Activated T-helper 2 cell treated with anti-CD3 and anti-CD28 coated beads, Interferon-gamma antibody, Interleukin-2, Interleukin-4, amounts not matched to agents 10 μg/mL and 5 μg/mL and 100 μg/mL, durations not matched to agents 14 hours and 24 hours and 36 hours (primary cell): ENCODE results near the gene CSRP3. TPM values are rescaled to one million over a fixed set of nuclear protein-coding genes. Genes with fewer than 3 reads are reported as not detected.
"Not testable (repeated sequence)": the region's sequence is repeated elsewhere in the genome, so short reads cannot be mapped to it uniquely, and the experiment has no call there.

ENCODE experiments used
- DNase-seq: peaks from one replicate; pipeline ENCODE4 v3.0.0; 2021; ENCODE audit warnings: low spot score
- H3K27ac Mint-ChIP-seq: one replicate; pipeline ENCODE4 v1.8.0; 2021; ENCODE audit warnings: mixed read lengths
- H3K27me3 Mint-ChIP-seq: one replicate; pipeline ENCODE4 v1.8.0; 2021; ENCODE audit warnings: low read depth, mixed read lengths
- H3K36me3 Mint-ChIP-seq: one replicate; pipeline ENCODE4 v1.8.0; 2021; ENCODE audit warnings: low read depth, mixed read lengths
- H3K4me1 Mint-ChIP-seq: one replicate; pipeline ENCODE4 v1.8.0; 2021; ENCODE audit warnings: low read depth, mixed read lengths
- H3K4me3 Mint-ChIP-seq: one replicate; pipeline ENCODE4 v1.8.0; 2021; ENCODE audit warnings: low read depth, mild to moderate bottlenecking, moderate library complexity, mixed read lengths
- H3K9me3 Mint-ChIP-seq: one replicate; pipeline ENCODE4 v1.8.0; 2021; ENCODE audit warnings: mixed read lengths
- intact Hi-C: fragments of 100-400 bp; cut with micrococcal nuclease; formaldehyde crosslinking; loops from one replicate; pipeline ENCODE4 v1.15.1; 2023
- total RNA-seq: library from RNA; stranded (reverse); gene quantifications from 2 replicates; pipeline ENCODE4 v1.2.3, GENCODE V29; 2022

The CSRP3 gene
- total RNA-seq, 1 donor from 2014 or later = not detected

GRCh38 chr11:19164881-19165280 is 36.9 kb downstream of the CSRP3 start:
- Mint-ChIP-seq H3K4me3 (no peak overlapping the region), H3K27me3 (no peaks in the 10 kb centered on the region), H3K36me3 (peaks cover 63% of the 10 kb centered on the region), H3K27ac (no peak overlapping the region), H3K9me3 (no peaks in the 10 kb centered on the region), H3K4me1 (peaks cover 16% of the 10 kb centered on the region)
- intact Hi-C loops = loop anchor here (10.0 kb wide), 1 partner anchor 90 kb away; no protein-coding TSS in a partner anchor
- no peak for DNase-seq

- peaks cover 64% of the 10 kb centered on the region for H3K36me3 Mint-ChIP-seq
- no peak overlapping the region for H3K4me3 Mint-ChIP-seq
- no peak for DNase-seq
- H3K27me3 Mint-ChIP-seq = no peaks in the 10 kb centered on the region
- intact Hi-C loops = loop anchor here (10.0 kb wide), 1 partner anchor 90 kb away; no protein-coding TSS in a partner anchor
- H3K27ac Mint-ChIP-seq = no peak overlapping the region
- peaks cover 16% of the 10 kb centered on the region for H3K4me1 Mint-ChIP-seq
- no peaks in the 10 kb centered on the region for H3K9me3 Mint-ChIP-seq
Observed at GRCh38 chr11:19164230-19164855, 37.4 kb downstream of the CSRP3 start.

- H3K27me3 Mint-ChIP-seq = no peaks in the 10 kb centered on the region
- no peaks in the 10 kb centered on the region for H3K9me3 Mint-ChIP-seq
- peaks cover 16% of the 10 kb centered on the region for H3K4me1 Mint-ChIP-seq
- DNase-seq = no peak
- peaks cover 64% of the 10 kb centered on the region for H3K36me3 Mint-ChIP-seq
- no peak overlapping the region for H3K4me3 Mint-ChIP-seq
- no peak overlapping the region for H3K27ac Mint-ChIP-seq
- intact Hi-C loops = loop anchor here (10.0 kb wide), 1 partner anchor 89 kb away; no protein-coding TSS in a partner anchor
Observed at GRCh38 chr11:19163617-19164016, 38.2 kb downstream of the CSRP3 start.

- peaks cover 58% of the 10 kb centered on the region for H3K36me3 Mint-ChIP-seq
- no peaks in the 10 kb centered on the region for H3K27me3 Mint-ChIP-seq
- DNase-seq = no peak
- H3K27ac Mint-ChIP-seq = no peak overlapping the region
- intact Hi-C loops = loop anchor here (10.0 kb wide), 1 partner anchor 88 kb away; no protein-coding TSS in a partner anchor
- H3K9me3 Mint-ChIP-seq = no peaks in the 10 kb centered on the region
- H3K4me3 Mint-ChIP-seq = no peak overlapping the region
- H3K4me1 Mint-ChIP-seq = peaks cover 16% of the 10 kb centered on the region
Observed at GRCh38 chr11:19162951-19163505, 38.8 kb downstream of the CSRP3 start.

- Mint-ChIP-seq H3K4me3 (no peak overlapping the region), H3K27me3 (no peaks in the 10 kb centered on the region), H3K4me1 (peaks cover 16% of the 10 kb centered on the region), H3K9me3 (no peaks in the 10 kb centered on the region), H3K27ac (no peak overlapping the region), H3K36me3 (peaks cover 60% of the 10 kb centered on the region)
- no peak for DNase-seq
- intact Hi-C loops = loop anchor here (10.0 kb wide), 1 partner anchor 87 kb away; no protein-coding TSS in a partner anchor
Observed at GRCh38 chr11:19161651-19162050, 40.1 kb downstream of the CSRP3 start.

- no peak for DNase-seq
- Mint-ChIP-seq H3K9me3 (no peaks in the 10 kb centered on the region), H3K27ac (no peak overlapping the region), H3K4me3 (no peak overlapping the region), H3K36me3 (peaks cover 60% of the 10 kb centered on the region), H3K4me1 (peaks cover 16% of the 10 kb centered on the region), H3K27me3 (no peaks in the 10 kb centered on the region)
- intact Hi-C loops = loop anchor here (10.0 kb wide), 1 partner anchor 86 kb away; no protein-coding TSS in a partner anchor
Observed at GRCh38 chr11:19160847-19161246, 40.9 kb downstream of the CSRP3 start.

GRCh38 chr11:19156892-19157291 is 44.9 kb downstream of the CSRP3 start:
- Mint-ChIP-seq H3K27me3 (no peaks in the 10 kb centered on the region), H3K36me3 (peaks cover 52% of the 10 kb centered on the region), H3K9me3 (no peaks in the 10 kb centered on the region), H3K4me3 (no peak overlapping the region), H3K27ac (no peak overlapping the region), H3K4me1 (peaks cover under 1% of the 10 kb centered on the region)
- DNase-seq = no peak
- intact Hi-C loops = no loop called here

- H3K4me1 Mint-ChIP-seq = peaks cover 2% of the 10 kb centered on the region
- no peak overlapping the region for H3K4me3 Mint-ChIP-seq
- intact Hi-C loops = no loop called here
- H3K27ac Mint-ChIP-seq = no peak overlapping the region
- no peak for DNase-seq
- H3K9me3 Mint-ChIP-seq = no peaks in the 10 kb centered on the region
- H3K36me3 Mint-ChIP-seq = peaks cover 35% of the 10 kb centered on the region
- no peaks in the 10 kb centered on the region for H3K27me3 Mint-ChIP-seq
Observed at GRCh38 chr11:19145319-19145718, 56.5 kb downstream of the CSRP3 start.

- H3K4me1 Mint-ChIP-seq, intact Hi-C loops, DNase-seq, H3K27me3 Mint-ChIP-seq, H3K4me3 Mint-ChIP-seq, H3K27ac Mint-ChIP-seq: not testable (repeated sequence)
- Mint-ChIP-seq H3K36me3 (peaks cover 32% of the 10 kb centered on the region), H3K9me3 (peaks cover 28% of the 10 kb centered on the region)
Observed at GRCh38 chr11:19136884-19137283, 64.9 kb downstream of the CSRP3 start.

GRCh38 chr11:19134004-19134403 is 67.8 kb downstream of the CSRP3 start:
- Mint-ChIP-seq H3K27me3 (no peaks in the 10 kb centered on the region), H3K4me1 (no peaks in the 10 kb centered on the region), H3K27ac (no peak overlapping the region), H3K36me3 (peaks cover 58% of the 10 kb centered on the region), H3K4me3 (no peak overlapping the region), H3K9me3 (peaks cover 38% of the 10 kb centered on the region)
- intact Hi-C loops = no loop called here
- no peak for DNase-seq

Other genes with a start within 250 kb of the CSRP3 start
- gene MRGPRX2, start 141.3 kb downstream of the CSRP3 start, total RNA-seq = 0.09 TPM in 1 of 2 replicates, not detected in the other
- gene ZDHHC13, start 84.8 kb downstream of the CSRP3 start, total RNA-seq = 25.4 and 27.8 TPM in 2 replicates
- 24.0 TPM in 2 replicates for gene E2F8, start 39.0 kb upstream of the CSRP3 start, total RNA-seq